Parathyroid adenoma (tissue), 2 donors: Measurements from ENCODE around the gene LGALS7.

Experiments
- H2AFZ ChIP-seq: fragments of 300-600 bp; sonication (generic); one replicate; pipeline ENCODE4 v1.7.0; 2017; ENCODE audit warnings: antibody characterized with exemption, mild to moderate bottlenecking
- H3K27ac ChIP-seq: fragments of 300-600 bp; sonication (generic); one replicate; pipeline ENCODE4 v1.7.0; 2017
- H3K27me3 ChIP-seq: fragments of 300-600 bp; sonication (generic); one replicate; pipeline ENCODE4 v1.7.0; 2017; ENCODE audit warnings: low read length; ENCODE audit not compliant: control insufficient read depth, insufficient read depth
- H3K36me3 ChIP-seq: fragments of 300-600 bp; sonication (generic); one replicate; pipeline ENCODE4 v1.7.0; 2017; ENCODE audit warnings: low read length; ENCODE audit not compliant: control insufficient read depth, insufficient read depth
- H3K4me1 ChIP-seq: fragments of 300-600 bp; sonication (generic); one replicate; pipeline ENCODE4 v1.7.0; 2017; ENCODE audit warnings: control low read depth
- H3K4me2 ChIP-seq: fragments of 300-600 bp; sonication (generic); one replicate; pipeline ENCODE4 v1.7.0; 2017; ENCODE audit warnings: low read length
- H3K4me3 ChIP-seq: fragments of 300-600 bp; sonication (generic); one replicate; pipeline ENCODE4 v1.7.0; 2017; ENCODE audit warnings: low read depth, low read length
- H3K79me2 ChIP-seq: fragments of 300-600 bp; sonication (generic); one replicate; pipeline ENCODE4 v1.7.0; 2017; ENCODE audit warnings: control low read depth
- H3K9ac ChIP-seq: fragments of 300-600 bp; sonication (generic); one replicate; pipeline ENCODE4 v1.7.0; 2017; ENCODE audit warnings: mild to moderate bottlenecking
- H3K9me3 ChIP-seq: fragments of 300-600 bp; sonication (generic); one replicate; pipeline ENCODE4 v1.7.0; 2017; ENCODE audit warnings: low read length; ENCODE audit not compliant: control insufficient read depth
- CTCF ChIP-seq: fragments of 300-600 bp; sonication (generic); IDR thresholded peaks from one replicate; pipeline ENCODE4 v1.7.0; 2017; ENCODE audit warnings: antibody characterized with exemption, mild to moderate bottlenecking
- donor health status: primary hyperparathyroidism.

Gene LGALS7

DNA sequence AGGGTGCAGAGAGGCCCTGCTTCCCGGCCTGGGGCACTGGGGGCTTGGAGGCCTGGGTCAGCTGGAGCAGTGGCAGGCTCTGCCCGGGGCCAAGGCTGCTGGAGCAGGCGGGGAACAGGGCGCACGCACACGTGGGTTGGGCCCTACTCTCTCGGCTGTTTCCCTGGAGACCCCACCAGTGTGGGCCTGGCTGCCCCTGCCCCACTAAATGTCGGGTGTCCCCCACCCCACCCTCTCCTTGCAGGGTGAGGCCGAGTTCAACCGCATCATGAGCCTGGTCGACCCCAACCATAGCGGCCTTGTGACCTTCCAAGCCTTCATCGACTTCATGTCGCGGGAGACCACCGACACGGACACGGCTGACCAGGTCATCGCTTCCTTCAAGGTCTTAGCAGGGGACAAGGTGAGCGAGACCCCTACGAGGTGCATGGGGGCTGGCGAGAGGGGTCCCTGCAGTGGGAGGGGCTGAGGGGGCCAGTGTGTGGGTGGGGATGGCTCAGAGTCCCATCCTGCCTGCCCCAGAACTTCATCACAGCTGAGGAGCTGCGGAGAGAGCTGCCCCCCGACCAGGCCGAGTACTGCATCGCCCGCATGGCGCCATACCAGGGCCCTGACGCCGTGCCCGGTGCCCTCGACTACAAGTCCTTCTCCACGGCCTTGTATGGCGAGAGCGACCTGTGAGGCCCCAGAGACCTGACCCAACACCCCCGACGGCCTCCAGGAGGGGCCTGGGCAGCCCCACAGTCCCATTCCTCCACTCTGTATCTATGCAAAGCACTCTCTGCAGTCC, 44.4 kb downstream of the LGALS7 start:
- no peak overlapping the region for H3K9ac ChIP-seq
- peaks cover 8% of the 10 kb centered on the region for H3K4me1 ChIP-seq
- no peaks in the 10 kb centered on the region for H3K36me3 ChIP-seq
- no peak overlapping the region for H2AFZ ChIP-seq
- no peak for TF ChIP-seq CTCF
- H3K27me3 ChIP-seq: no peaks in the 10 kb centered on the region
- H3K9me3 ChIP-seq: no peaks in the 10 kb centered on the region
- H3K4me2 ChIP-seq: no peak overlapping the region
- H3K79me2 ChIP-seq: peaks cover 3% of the 10 kb centered on the region
- no peak overlapping the region for H3K4me3 ChIP-seq
- H3K27ac ChIP-seq: no peak overlapping the region

- no peak for TF ChIP-seq CTCF
- Histone ChIP-seq H3K4me1 (peaks cover 8% of the 10 kb centered on the region), H3K4me3 (no peak overlapping the region), H3K36me3 (no peaks in the 10 kb centered on the region), H3K4me2 (no peak overlapping the region), H3K27me3 (no peaks in the 10 kb centered on the region), H3K9me3 (no peaks in the 10 kb centered on the region), H3K27ac (no peak overlapping the region), H3K79me2 (peaks cover 3% of the 10 kb centered on the region), H3K9ac (no peak overlapping the region), H2AFZ (no peak overlapping the region)
Observed at GRCh38 chr19:38727868-38728660, 45.3 kb downstream of the LGALS7 start.

- H3K4me1 ChIP-seq: peaks cover 5% of the 10 kb centered on the region
- no peak overlapping the region for H3K27ac ChIP-seq
Observed at GRCh38 chr19:38727306-38727867, 45.9 kb downstream of the LGALS7 start.

GRCh38 chr19:38726761-38727301, 46.5 kb downstream of the LGALS7 start:
- Histone ChIP-seq H3K79me2 (peaks cover 6% of the 10 kb centered on the region), H2AFZ (no peak overlapping the region), H3K4me3 (no peak overlapping the region), H3K9me3 (no peaks in the 10 kb centered on the region), H3K4me1 (peaks cover 5% of the 10 kb centered on the region), H3K27ac (no peak overlapping the region), H3K27me3 (no peaks in the 10 kb centered on the region), H3K9ac (no peak overlapping the region), H3K36me3 (no peaks in the 10 kb centered on the region), H3K4me2 (no peak overlapping the region)
- no peak for TF ChIP-seq CTCF

More at GRCh38 chr19:38727306-38727867, 45.9 kb downstream of the LGALS7 start:
- no peak overlapping the region for H3K9ac ChIP-seq
- no peaks in the 10 kb centered on the region for H3K36me3 ChIP-seq
- no peaks in the 10 kb centered on the region for H3K27me3 ChIP-seq
- no peak for TF ChIP-seq CTCF
- no peaks in the 10 kb centered on the region for H3K9me3 ChIP-seq
- H3K79me2 ChIP-seq: peaks cover 3% of the 10 kb centered on the region
- no peak overlapping the region for H3K4me3 ChIP-seq
- H3K4me2 ChIP-seq: no peak overlapping the region
- no peak overlapping the region for H2AFZ ChIP-seq
